Esophagus mucosa (tissue), 1 donor: Measurements from ENCODE around the gene SLC27A3. TPM values are rescaled to one million over a fixed set of nuclear protein-coding genes. Genes with fewer than 3 reads are reported as not detected.
A peak's percentile ranks its signal among the peaks of the same experiment; 100 is the strongest.
"Not testable (repeated sequence)": the region's sequence is repeated elsewhere in the genome, so short reads cannot be mapped to it uniquely, and the experiment has no call there.

Experiments used
- ATAC-seq: fragments of 200-7000 bp; cut with Tn5 transposase; one replicate; pipeline ENCODE4 v1.9.1; 2020
- total RNA-seq: library from RNA; stranded (reverse); gene quantifications from one replicate; pipeline ENCODE4 v1.2.4, GENCODE V29; 2023
- donor health status: DM: yes; HTN: yes; CAD: no.

Gene SLC27A3
- total RNA-seq, 1 donor from 2014 or later = 16.1 TPM

GRCh38 chr1:153780551-153780950 lies 5.3 kb downstream of the SLC27A3 start:
- no peak for ATAC-seq

GRCh38 chr1:153782648-153783047 lies 7.4 kb downstream of the SLC27A3 start:
- not testable (repeated sequence) for ATAC-seq

GRCh38 chr1:153783233-153784190 lies 8.3 kb downstream of the SLC27A3 start:
- peak; percentile 92 for ATAC-seq

- ATAC-seq = no peak
Measured at GRCh38 chr1:153786038-153786790, 11.0 kb downstream of the SLC27A3 start.

- peak; percentile 3 for ATAC-seq
Measured at GRCh38 chr1:153789478-153790034, 14.3 kb downstream of the SLC27A3 start.

GRCh38 chr1:153790313-153790965 lies 15.2 kb downstream of the SLC27A3 start:
- ATAC-seq = peak; percentile 31

- ATAC-seq = peak; percentile 13
Measured at GRCh38 chr1:153790966-153791647, 15.9 kb downstream of the SLC27A3 start.

GRCh38 chr1:153791648-153792253 lies 16.5 kb downstream of the SLC27A3 start:
- ATAC-seq = peak; percentile 40

- no peak for ATAC-seq
Measured at GRCh38 chr1:153792631-153793041, 17.4 kb downstream of the SLC27A3 start.

GRCh38 chr1:153793261-153793972 lies 18.2 kb downstream of the SLC27A3 start:
- no peak for ATAC-seq

GRCh38 chr1:153793973-153794615 lies 18.9 kb downstream of the SLC27A3 start:
- ATAC-seq = no peak

- ATAC-seq = no peak
Measured at GRCh38 chr1:153794624-153795329, 19.6 kb downstream of the SLC27A3 start.

- no peak for ATAC-seq
Measured at GRCh38 chr1:153795330-153795837, 20.2 kb downstream of the SLC27A3 start.

GRCh38 chr1:153795934-153796785 lies 21.0 kb downstream of the SLC27A3 start:
- ATAC-seq = no peak

- ATAC-seq = peak; percentile 68
Measured at GRCh38 chr1:153796786-153797659, 21.8 kb downstream of the SLC27A3 start.

GRCh38 chr1:153798468-153798780 lies 23.2 kb downstream of the SLC27A3 start:
- ATAC-seq = no peak

- no peak for ATAC-seq
Measured at GRCh38 chr1:153799016-153799415, 23.8 kb downstream of the SLC27A3 start.
